Activated T-helper 1 cell treated with anti-CD3 and anti-CD28 coated beads, Interleukin-12 subunit alpha, Interleukin-12 subunit beta, Interleukin-2, Interleukin-4 antibody, amounts not matched to agents 30 ng/mL and 10 ng/mL and 1 ng/mL, durations not matched to agents 14 hours and 24 hours and 36 hours (primary cell): ENCODE data around the gene PNPLA7. TPM values are rescaled to one million over a fixed set of nuclear protein-coding genes. Genes with fewer than 3 reads are reported as not detected.
A peak's percentile ranks its signal among the peaks of the same experiment; 100 is the strongest.

ENCODE experiments used
- DNase-seq: peaks from one replicate; pipeline ENCODE4 v3.0.0; 2021; ENCODE audit warnings: low spot score
- H3K27ac Mint-ChIP-seq: one replicate; pipeline ENCODE4 v1.8.0; 2021; ENCODE audit warnings: mild to moderate bottlenecking, mixed read lengths
- H3K27me3 Mint-ChIP-seq: one replicate; pipeline ENCODE4 v1.8.0; 2022; ENCODE audit warnings: mild to moderate bottlenecking, moderate library complexity, mixed read lengths; ENCODE audit not compliant: insufficient read depth
- H3K36me3 Mint-ChIP-seq: one replicate; pipeline ENCODE4 v1.8.0; 2021; ENCODE audit warnings: low read depth, mixed read lengths
- H3K4me1 Mint-ChIP-seq: one replicate; pipeline ENCODE4 v1.8.0; 2021; ENCODE audit warnings: low read depth, mixed read lengths
- H3K4me3 Mint-ChIP-seq: one replicate; pipeline ENCODE4 v1.8.0; 2021; ENCODE audit warnings: mild to moderate bottlenecking, moderate library complexity, mixed read lengths
- H3K9me3 Mint-ChIP-seq: one replicate; pipeline ENCODE4 v1.8.0; 2021; ENCODE audit warnings: mixed read lengths
- intact Hi-C: fragments of 100-400 bp; cut with micrococcal nuclease; formaldehyde crosslinking; loops from one replicate; pipeline ENCODE4 v1.15.1; 2024
- total RNA-seq: library from RNA; stranded (reverse); gene quantifications from 2 replicates; pipeline ENCODE4 v1.2.3, GENCODE V29; 2022

PNPLA7 gene
- total RNA-seq, 1 donor from 2014 or later: 1.2 TPM

DNA sequence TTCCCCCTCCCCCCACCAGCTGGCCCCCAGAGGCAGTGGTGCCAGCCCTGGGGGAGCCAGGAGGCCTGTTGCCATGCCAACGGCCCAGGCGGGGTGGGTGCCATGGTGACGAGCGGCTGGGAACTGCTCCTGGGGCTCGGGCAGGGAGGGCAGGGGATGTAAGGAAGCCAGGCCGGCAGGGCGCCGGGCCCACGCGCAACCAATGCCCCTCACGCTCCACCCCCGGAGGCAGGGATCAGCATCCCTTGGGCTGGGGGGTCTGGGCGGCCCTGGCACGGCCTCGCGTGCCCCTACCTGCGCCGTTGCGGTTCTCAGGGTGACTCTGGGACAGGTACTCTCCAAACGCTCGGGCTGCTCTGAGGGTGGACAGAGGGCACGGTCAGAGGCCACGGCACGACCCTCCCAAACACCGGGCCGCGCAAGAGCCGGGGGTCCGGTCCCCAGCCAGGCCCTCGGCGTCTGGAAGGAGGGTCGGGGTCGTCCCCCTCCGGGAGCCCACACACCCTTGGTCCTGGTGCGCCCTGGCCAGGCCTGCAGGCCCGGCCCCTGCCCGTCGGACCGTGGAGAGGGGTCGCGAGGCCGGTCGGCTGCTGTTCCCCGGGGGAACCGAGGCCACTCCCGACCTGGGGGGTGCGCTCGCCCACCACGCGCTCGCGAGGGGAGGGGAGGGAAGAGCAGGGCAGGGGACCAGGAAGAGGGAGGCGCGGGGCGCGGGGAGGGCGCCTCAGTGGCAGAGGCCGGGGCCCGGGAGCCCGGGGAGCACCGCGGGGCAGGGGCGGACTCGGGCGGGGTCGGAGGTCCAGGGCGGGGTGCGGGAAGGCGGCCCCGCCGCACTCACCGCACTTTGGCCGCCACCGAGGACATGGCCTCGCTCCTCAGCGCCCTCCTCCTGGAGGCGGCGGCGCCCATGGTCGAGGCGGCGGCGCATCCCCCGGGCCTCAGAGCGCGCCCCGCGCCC lies 91.7 kb downstream of the PNPLA7 start:
- Mint-ChIP-seq H3K36me3 (peaks cover 3% of the 10 kb centered on the region), H3K4me1 (peaks cover 10% of the 10 kb centered on the region), H3K4me3 (no peak overlapping the region), H3K27ac (no peak overlapping the region), H3K27me3 (no peaks in the 10 kb centered on the region), H3K9me3 (no peaks in the 10 kb centered on the region)
- intact Hi-C loops: loop anchor here (1.0 to 10.0 kb wide), 6 partner anchors 35 to 654 kb away; partner anchors contain the start of genes ARRDC1, EXD3, MRPL41 and NOXA1
- DNase-seq: no peak

DNA sequence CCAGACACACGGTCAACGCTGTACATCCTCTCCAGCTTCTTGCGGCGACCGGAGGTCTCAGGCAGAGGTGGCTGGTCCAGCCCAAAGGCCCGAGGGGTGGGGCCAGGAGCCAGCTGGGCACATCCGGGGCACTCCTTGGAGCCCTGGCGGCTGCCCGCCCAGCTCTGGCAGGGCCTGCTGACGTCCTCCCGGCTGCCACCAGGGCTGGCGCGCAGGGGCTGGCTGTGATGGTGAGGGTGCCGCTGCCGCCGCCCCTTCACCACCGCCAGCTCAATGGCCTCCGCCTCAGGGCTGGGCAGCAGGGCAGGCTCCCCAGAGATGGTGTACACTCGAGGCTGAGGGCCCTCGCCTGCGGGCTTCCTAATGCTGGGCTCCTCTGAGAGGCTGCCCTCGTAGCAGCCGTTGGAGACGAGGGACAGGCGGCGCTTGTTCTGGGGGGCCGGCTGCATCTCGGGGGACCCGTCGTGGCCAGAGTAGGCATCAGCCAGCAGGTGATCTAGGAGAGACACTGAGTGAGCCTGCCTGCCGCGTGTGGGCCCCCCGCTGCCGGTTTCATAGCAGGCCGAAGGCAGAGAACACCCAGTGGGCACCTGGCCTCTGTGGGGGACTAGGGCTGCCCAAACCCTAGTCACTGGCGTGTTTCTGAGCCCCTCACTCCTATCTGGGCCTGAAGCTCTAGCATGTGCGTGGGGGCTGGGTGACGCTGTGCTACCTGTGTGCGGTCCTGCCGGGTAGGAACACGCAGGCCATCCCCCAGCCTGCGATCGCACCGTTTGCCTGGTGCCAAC lies 92.6 kb downstream of the PNPLA7 start:
- Mint-ChIP-seq H3K27ac (no peak overlapping the region), H3K4me3 (peak overlapping the region; percentile 67), H3K27me3 (no peaks in the 10 kb centered on the region), H3K36me3 (peaks cover 3% of the 10 kb centered on the region), H3K4me1 (peaks cover 10% of the 10 kb centered on the region), H3K9me3 (no peaks in the 10 kb centered on the region)
- intact Hi-C loops: loop anchor here (2.0 to 10.0 kb wide), 3 partner anchors 301 to 653 kb away; partner anchors contain the start of genes PAXX and RABL6
- DNase-seq: no peak

DNA sequence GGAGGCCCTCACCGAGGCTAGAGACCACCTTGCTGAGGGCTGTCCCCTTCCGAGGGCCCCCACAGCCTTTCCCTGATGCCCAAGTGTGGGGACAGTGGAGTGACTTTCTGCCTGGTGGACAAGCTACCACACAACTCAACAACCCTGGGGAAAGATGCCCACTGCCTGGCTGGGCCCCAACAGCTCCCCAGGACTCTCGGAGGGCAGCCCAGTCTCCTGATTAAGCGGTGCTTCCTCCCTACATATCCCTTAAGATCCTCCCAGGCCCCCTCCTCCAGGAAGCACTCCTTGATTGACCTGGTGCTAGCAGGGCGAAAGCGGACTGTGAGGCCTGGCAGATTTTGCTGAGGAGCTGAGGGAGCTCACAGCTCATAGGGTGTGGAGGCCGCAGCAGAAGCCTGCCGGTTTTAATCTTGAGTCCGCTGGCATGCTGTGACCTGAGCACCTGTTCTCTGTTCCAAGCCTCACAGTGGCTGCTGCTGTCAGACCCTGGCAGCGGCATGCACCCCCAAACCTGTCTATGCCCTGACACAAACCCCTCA lies 93.3 kb downstream of the PNPLA7 start:
- H3K4me1 Mint-ChIP-seq: peaks cover 10% of the 10 kb centered on the region
- H3K27me3 Mint-ChIP-seq: no peaks in the 10 kb centered on the region
- no peaks in the 10 kb centered on the region for H3K9me3 Mint-ChIP-seq
- peaks cover 3% of the 10 kb centered on the region for H3K36me3 Mint-ChIP-seq
- peak overlapping the region; percentile 47 for H3K4me3 Mint-ChIP-seq
- intact Hi-C loops: loop anchor here (10.0 kb wide), 1 partner anchor 652 kb away; the partner anchor contains the start of gene RABL6
- DNase-seq: no peak
- no peak overlapping the region for H3K27ac Mint-ChIP-seq

DNA sequence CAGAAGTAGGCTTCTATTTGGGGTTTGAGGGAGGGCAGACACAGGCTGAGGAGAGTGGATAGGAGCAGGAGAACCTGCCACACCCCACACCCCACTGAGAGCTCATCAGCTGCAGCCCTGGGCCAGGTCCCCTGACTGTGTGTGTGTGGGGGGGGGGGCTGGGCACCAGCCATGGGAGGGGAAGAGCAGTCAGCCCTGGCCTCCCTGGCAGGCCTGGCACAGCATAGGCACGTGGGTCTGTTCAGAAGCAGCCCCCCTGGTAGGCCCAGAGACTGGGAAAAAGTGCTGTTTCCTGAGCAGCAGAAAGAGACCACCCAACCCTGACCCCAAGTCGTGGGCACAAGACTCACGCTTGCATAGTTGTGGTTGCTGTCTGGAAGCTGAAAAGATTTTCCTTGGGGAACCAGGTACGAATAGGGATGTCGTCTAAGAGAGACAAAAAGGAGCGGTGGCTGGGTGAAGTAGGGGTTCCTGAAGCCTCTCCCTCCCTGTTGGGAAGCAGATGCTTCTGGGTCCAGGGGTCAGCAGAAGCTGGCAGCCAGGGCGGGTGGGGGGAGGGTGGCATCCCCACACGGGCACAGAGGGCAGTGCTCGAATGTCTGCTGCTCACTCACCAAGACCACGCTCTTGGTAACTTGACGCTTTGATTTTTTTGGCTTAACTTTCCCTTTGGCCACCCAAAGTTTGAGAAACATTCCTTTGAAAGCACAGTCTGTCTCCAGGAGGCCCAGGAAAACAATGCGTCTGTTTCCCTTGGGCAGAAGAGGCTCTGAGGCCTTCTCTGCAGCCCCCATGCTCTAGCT lies 93.9 kb downstream of the PNPLA7 start:
- intact Hi-C loops: loop anchor here (10.0 kb wide), 1 partner anchor 651 kb away; the partner anchor contains the start of gene RABL6
- Mint-ChIP-seq H3K27ac (no peak overlapping the region), H3K36me3 (peaks cover 3% of the 10 kb centered on the region), H3K9me3 (no peaks in the 10 kb centered on the region), H3K4me3 (peak overlapping the region; percentile 66), H3K27me3 (no peaks in the 10 kb centered on the region), H3K4me1 (peaks cover 10% of the 10 kb centered on the region)
- no peak for DNase-seq

DNA sequence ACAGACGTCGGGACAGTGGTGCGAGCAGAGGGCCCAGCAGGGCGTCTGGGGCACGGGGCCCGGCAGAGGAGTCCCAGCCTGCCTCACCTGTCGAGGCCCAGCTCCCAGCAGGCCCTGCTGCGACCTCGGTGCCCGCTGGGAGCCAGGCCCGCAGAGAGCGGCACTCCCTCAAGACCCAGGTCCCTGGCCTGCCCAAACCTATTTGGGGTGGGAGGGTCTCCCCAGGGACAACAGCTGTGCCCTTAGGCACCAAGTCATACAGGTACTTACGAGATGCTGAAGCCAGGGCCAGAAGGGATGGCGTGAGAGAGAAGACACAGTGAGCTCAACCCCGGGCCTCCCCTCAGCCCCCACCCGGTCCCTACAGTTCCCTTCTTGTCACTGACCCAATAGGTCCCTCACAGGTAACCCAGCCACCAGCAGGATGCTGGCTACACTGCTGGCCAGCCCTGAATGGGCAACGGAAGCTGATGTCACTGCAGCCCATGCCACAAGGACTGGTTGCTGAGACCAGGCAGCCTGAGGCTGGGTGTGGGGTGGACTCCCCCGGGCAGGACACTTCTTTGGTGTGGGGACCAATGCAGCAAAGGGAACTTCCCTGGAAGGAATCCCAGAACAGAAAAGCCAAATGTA lies 94.7 kb downstream of the PNPLA7 start:
- no peak for DNase-seq
- Mint-ChIP-seq H3K27ac (no peak overlapping the region), H3K9me3 (no peaks in the 10 kb centered on the region), H3K4me3 (peak overlapping the region; percentile 54), H3K27me3 (no peaks in the 10 kb centered on the region), H3K36me3 (peaks cover 3% of the 10 kb centered on the region), H3K4me1 (peaks cover 10% of the 10 kb centered on the region)
- intact Hi-C loops: loop anchor here (10.0 kb wide), 1 partner anchor 651 kb away; the partner anchor contains the start of gene RABL6

DNA sequence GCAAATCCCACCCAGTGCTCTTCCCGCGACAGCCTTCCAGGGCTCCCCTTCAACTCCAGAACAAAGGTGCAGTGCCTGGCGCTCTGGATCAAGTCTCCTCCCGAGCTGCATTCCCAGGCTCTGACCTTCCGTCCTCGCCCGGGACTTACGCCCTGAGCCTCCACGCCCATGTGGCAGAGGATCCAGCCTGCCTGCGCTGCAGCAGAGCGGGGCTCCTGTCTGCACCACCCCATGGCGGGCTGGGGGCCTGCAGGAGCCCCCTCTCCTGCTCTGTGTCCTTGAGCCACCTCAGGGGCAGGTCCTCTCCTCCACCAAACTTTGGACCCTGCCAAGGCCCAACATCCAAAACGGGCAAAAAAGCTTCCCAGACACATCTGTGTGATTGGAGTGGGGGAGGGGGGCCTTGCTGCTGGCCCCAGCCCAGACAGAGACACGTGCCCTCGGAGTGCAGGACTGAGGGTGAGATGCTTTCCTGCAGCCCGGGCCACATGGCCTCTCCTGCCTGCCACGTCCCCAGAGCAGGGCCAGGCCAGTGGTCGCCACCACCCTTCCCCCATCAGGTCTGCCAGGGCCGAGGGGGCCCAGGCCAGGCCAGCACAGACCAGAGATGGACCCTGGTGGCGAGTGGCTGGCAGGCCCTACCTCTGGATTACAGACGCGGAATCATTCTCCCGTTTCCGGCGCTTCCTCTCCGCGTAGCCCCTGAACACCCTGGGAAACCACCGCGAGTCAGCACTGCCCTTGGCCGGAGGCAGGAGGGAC lies 95.4 kb downstream of the PNPLA7 start:
- DNase-seq: no peak
- peaks cover 3% of the 10 kb centered on the region for H3K36me3 Mint-ChIP-seq
- H3K4me3 Mint-ChIP-seq: peak overlapping the region; percentile 62
- intact Hi-C loops: loop anchor here (5.0 to 10.0 kb wide), 3 partner anchors 432 to 972 kb away; partner anchors contain the start of genes RABL6 and SEC16A
- no peaks in the 10 kb centered on the region for H3K9me3 Mint-ChIP-seq
- H3K27ac Mint-ChIP-seq: no peak overlapping the region
- peaks cover 10% of the 10 kb centered on the region for H3K4me1 Mint-ChIP-seq
- H3K27me3 Mint-ChIP-seq: no peaks in the 10 kb centered on the region

DNA sequence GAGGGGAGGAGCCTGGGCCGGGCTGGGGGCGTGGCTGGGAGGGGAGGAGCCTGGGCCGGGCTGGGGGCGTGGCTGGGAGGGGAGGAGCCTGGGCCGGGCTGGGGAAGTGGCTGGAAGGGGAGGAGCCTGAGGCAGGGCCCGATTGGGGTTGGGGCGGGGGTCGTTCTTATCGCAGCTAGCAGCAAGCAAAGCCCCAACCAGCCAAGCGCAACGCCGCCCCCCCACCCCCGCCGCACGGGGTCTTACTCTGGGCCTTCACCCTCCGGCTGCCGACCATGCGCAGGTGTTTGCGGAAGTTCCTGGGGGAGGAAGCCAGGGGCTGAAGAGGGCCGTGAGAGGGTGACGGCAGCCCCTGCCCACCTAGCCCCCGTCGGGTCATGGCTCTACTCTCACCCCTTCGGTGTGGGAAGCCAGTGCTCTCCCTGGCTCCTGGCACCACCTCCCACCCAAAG lies 96.0 kb downstream of the PNPLA7 start:
- Mint-ChIP-seq H3K27ac (no peak overlapping the region), H3K36me3 (peaks cover 3% of the 10 kb centered on the region), H3K27me3 (no peaks in the 10 kb centered on the region), H3K4me1 (peaks cover 10% of the 10 kb centered on the region), H3K9me3 (no peaks in the 10 kb centered on the region), H3K4me3 (peak overlapping the region; percentile 62)
- intact Hi-C loops: loop anchor here (5.0 to 10.0 kb wide), 3 partner anchors 432 to 972 kb away; partner anchors contain the start of genes RABL6 and SEC16A
- DNase-seq: peak; percentile 53

DNA sequence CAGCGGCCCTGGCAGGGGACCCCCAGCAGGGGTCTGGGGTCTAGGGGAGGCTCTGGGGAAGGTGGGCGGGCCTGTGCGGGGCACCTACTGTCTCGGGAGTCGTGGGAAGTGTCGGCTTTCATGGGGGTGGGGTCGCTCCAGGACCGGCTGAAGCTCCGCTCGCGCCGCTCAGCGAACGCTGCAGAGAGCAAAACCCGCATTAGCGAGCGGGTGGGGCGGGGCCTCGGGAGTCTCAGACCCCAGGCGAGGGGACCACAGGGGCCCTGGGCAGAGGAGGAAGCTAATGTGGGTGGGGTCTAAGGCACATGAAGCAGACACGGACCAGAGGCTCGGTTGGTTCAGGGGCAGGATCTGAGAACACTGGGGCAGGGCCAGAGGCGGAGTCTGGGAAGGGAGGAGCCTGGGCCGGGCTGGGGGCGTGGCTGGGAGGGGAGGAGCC lies 96.5 kb downstream of the PNPLA7 start:
- peaks cover 4% of the 10 kb centered on the region for H3K36me3 Mint-ChIP-seq
- no peaks in the 10 kb centered on the region for H3K27me3 Mint-ChIP-seq
- peak; percentile 59 for DNase-seq
- intact Hi-C loops: loop anchor here (1.0 to 10.0 kb wide), 4 partner anchors 8 to 971 kb away; partner anchors contain the start of genes RABL6 and SEC16A
- H3K4me3 Mint-ChIP-seq: peak overlapping the region; percentile 49
- H3K27ac Mint-ChIP-seq: no peak overlapping the region
- H3K9me3 Mint-ChIP-seq: no peaks in the 10 kb centered on the region
- H3K4me1 Mint-ChIP-seq: peaks cover 10% of the 10 kb centered on the region

DNA sequence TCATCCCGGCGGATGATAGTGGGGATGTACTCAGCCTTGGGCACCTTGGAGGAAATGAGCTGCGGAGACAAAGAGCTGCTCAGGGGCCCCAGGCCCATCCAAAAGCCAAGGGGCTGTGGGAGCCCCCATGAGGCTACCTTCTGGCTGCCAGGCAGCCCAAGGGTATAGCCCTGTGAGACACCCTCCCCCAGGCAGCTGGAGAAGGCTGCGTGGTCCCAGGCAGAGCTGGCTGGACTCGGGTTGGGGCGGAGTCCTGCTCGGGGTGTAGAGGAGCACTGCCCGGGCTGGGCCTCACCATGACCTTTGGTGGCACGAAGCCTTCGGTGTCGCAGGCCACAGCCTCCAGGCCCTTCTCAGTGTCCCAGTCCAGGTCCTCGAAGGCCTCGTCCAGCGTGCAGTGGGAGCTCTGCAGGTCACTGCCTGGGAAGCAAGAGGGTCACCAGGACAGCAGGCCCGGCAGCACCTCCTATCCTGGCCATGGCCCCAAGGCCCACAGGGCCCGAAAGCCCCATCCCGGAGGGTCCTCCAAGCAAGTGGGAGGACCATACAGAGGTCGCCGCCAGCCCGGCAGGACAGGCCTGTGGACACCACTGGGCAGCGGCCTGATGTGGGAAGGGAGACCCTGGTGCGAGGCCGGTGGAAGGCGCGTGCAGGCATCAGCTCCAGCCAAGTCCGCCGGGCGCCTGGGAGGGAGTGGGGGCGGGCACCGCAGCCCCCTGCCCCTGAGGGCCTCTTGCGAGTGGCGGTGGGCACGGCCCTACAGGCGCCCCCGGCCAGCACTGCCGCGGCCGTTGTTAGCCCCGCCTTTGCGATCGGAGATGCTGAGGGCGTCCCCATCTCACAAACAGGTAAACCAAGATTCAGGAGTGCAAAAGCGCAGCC lies 97.2 kb downstream of the PNPLA7 start:
- intact Hi-C loops: loop anchor here (1.0 to 10.0 kb wide), 4 partner anchors 8 to 971 kb away; partner anchors contain the start of genes RABL6 and SEC16A
- no peak overlapping the region for H3K4me3 Mint-ChIP-seq
- H3K27ac Mint-ChIP-seq: no peak overlapping the region
- H3K27me3 Mint-ChIP-seq: no peaks in the 10 kb centered on the region
- H3K4me1 Mint-ChIP-seq: peaks cover 10% of the 10 kb centered on the region
- no peak for DNase-seq
- H3K9me3 Mint-ChIP-seq: no peaks in the 10 kb centered on the region
- peaks cover 5% of the 10 kb centered on the region for H3K36me3 Mint-ChIP-seq
